Ramos (cell line): ENCODE measurements around the gene KIAA1549.

ENCODE experiments used
- in situ Hi-C: fragments of 300-500 bp; cut with MboI; formaldehyde crosslinking; loops from one replicate; pipeline ENCODE4 v1.14.3; 2022; ENCODE audit warnings: low sequenced_read_pairs; ENCODE audit not compliant: unreplicated experiment

Gene KIAA1549

GRCh38 chr7:138784692-138785091 lies 196.5 kb downstream of the KIAA1549 start:
- in situ Hi-C loops, result no loop called here
